T-helper 1 cell treated with Interleukin-12 subunit alpha and Interleukin-12 subunit beta and Interleukin-4 antibody, amounts not matched to agents 30 ng/mL and 1 ng/mL, for 36 hours (primary cell): ENCODE results near the gene SMOC2. TPM values are rescaled to one million over a fixed set of nuclear protein-coding genes. Genes with fewer than 3 reads are reported as not detected.

Experiments
- intact Hi-C: fragments of 100-400 bp; cut with micrococcal nuclease; formaldehyde crosslinking; loops from one replicate; pipeline ENCODE4 v1.15.1; 2024
- total RNA-seq: library from RNA; stranded (reverse); gene quantifications from 2 replicates; pipeline ENCODE4 v1.2.3, GENCODE V29; 2022

Gene SMOC2
- total RNA-seq, result not detected in 2 replicates

DNA sequence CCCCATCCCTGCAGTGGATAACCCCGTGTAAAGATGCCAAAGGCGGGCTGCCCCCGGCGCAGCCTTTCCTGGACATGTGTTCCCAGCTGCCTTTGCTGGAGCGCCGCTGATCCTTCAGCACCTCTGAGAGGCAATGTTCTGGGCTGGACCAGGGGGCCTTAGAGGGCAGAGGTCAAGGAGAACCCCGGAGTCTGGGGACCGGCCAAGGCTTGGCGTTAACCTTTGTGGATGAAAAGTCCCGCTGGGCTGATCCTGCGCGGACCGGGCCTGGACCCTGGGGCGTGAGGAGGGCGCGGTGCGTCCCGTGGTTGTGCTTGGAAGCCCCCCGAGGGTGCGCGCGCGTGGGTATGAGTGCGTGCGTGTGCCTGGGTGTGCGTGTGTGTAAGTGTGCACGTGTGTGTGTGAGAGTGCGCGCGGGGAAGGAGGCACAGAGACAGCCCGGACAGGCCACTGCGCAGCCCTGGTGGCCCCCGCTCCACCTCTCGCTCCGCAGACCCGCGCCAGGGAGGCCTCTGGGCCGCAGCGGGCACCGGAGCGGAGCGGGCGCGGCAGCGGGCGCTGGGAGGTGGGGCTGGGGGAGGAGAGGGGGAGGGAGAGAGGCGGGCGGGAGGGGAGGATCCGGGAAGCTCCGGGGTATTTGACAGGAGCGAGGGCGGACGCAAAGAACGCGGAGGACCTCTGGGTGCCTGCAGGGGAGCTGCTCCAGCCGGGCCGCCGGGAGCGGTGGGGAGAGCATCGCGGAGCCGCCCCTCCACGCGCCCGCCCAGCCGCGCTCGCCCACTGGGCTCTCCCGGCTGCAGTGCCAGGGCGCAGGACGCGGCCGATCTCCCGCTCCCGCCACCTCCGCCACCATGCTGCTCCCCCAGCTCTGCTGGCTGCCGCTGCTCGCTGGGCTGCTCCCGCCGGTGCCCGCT lies at the start of gene SMOC2:
TSS of gene SMOC2 (plus strand) at position 665 of the 914 bp plus-strand sequence. CDS start at position 852, 187 bp downstream.
- intact Hi-C loops, result no loop called here

DNA sequence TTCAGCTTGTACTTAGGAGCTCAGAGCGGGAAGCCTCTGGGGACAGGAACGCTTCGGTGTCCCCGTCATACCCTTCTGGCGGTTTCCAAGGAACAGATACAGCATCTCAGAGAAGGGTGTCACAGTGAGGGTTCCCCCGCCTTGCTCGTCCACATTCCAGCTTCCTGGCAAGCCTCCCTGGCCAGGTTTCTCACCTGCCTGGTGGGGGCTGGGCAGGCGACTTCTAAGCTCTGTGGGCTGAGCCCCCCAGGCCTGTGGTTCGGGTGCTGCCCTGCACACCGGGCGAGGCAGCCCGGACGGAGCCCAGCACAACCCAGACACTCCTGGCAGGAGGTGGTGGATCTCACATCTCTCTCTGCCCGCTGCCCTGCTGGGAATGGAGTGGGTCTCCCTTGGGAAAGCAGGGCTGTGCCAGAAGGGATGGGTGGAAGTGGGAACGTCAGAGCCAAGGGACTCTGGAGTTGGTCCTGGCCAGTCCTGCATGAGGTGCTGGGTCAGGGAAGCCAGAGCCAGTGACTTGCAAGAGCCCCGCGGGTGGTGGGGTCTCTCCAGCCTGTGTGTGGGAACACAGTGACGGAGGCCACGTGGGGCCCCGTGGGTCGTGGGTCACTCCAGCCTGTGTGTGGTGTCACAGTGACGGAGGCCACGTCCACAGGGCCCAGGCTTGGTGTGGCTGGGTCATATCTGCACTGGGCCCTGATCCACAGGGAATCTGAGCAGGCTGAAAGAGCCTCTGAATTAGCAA lies 47.7 kb upstream of the SMOC2 start:
- intact Hi-C loops, result no loop called here

- intact Hi-C loops, result no loop called here
These were observed 46.4 kb upstream of the SMOC2 start for GRCh38 chr6:168394606-168395005.

DNA sequence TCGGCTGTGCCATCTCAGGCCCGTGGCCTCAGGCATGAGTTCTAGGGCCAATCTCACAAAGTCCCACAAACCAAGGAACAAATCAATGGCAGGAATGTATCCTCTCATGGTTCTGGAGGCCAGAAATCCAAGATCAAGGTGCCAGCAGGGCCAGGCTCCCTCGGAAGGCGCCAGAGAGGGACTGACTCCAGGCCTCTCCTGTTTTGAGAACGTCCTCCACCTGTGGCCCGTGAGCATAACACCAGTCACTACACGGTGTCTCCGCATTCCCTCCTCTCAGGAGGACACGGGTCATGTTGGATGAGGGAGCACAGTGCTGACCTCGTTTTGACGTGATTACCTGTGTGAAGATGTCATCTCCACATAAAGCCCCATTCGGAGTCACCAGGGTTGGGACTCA lies 45.0 kb upstream of the SMOC2 start:
- intact Hi-C loops, result no loop called here

- intact Hi-C loops, result no loop called here
These were observed 44.4 kb upstream of the SMOC2 start for GRCh38 chr6:168396561-168396960.

DNA sequence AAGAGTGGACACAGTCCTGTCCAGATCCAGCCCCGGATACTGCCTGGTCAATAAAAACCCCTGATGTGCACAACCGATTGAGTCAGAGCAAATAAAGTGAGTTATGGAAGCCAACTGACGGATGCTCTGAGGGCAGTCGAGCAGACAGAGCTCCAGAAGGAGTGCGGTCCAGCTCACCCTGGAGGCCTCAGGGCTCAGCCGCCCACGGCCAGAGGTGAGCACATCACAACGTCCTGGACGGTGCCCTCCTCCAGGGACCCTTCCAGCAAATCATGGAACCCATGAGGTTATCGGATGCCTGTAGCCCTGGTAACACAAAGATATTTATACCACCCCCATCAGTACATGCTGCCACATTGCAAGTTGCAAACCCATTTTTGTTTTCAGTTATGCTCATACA lies 44.0 kb upstream of the SMOC2 start:
- intact Hi-C loops, result no loop called here

GRCh38 chr6:168400037-168400436 lies 40.9 kb upstream of the SMOC2 start:
- intact Hi-C loops, result no loop called here

DNA sequence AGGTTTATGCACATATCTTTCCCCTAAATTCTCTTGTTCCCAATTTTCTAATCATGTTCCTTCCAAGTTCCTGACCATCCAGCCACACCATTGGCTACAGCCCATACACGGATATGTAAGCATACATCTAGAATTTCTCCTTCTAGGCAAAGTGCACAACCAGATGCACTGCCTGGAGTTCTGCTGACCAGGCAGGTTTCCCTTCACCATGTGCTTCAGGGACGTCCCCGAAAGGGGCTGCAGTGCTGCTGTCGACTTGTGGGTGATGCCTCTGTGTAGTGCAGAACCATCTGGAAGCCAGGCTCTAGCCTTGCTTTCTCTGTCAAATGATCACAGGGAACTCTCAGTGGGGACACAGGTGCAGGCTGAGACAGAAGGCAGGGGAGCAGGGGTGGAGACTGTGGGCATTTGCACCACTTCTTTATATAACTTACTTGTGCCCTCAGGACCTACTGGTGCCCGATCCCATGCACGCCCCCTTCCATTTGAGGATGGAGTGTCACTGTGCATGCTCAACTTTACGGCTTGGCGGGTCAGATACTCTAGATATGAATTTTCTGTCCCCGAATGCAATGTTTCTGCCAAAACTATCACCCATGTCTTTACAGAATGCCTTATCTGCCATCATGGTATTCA lies 37.5 kb upstream of the SMOC2 start:
- intact Hi-C loops, result no loop called here

GRCh38 chr6:168404560-168404959 lies 36.4 kb upstream of the SMOC2 start:
- intact Hi-C loops, result no loop called here

DNA sequence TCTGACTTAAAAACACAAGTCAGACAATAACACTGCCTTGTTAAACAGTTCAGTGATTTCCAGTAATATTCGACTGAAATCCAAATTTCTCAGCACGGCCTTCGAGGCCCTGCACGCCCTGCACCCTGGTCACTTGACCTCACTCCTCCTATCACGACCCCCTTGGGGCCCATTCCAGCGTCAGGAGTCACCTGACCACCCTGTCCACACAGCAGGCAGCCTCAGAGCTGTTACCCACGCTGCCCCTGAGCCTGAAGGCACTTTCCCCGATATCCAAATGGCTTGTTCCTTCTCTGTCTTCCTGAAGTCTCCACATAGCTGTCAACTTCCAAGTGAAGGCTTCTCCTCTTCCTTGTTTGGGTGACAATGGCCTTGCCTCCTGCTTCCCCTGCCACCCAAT lies 33.1 kb upstream of the SMOC2 start:
- intact Hi-C loops, result no loop called here

DNA sequence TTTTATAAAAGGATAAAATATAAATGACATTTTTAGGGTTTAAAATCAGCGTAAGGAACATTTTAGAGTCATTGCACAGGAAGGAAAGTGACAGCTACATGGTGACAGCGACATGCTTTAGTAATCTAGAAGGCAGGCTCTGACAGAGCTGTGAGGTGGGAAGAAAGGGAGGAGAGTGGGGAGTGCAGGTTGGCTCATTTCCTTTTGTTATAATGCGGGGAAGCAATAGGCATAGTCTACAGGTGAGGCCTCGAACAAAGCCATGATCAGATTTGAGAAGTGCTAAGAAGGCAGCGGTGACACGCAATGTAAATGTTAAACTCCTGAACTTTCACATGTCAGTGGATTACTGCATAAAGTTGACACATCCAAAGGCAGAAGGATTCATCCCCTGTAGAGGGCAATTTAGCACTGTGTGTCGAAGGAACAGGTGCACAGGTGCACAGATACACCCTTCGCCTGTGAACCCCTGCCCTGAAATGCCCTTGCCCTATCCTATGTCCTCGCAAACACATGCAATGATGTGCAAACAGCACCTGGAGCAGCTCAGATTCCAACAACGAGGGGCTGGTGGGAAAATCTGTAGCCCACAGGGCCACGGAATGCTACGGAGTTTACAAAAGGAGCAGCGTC lies 32.4 kb upstream of the SMOC2 start:
- intact Hi-C loops, result no loop called here

DNA sequence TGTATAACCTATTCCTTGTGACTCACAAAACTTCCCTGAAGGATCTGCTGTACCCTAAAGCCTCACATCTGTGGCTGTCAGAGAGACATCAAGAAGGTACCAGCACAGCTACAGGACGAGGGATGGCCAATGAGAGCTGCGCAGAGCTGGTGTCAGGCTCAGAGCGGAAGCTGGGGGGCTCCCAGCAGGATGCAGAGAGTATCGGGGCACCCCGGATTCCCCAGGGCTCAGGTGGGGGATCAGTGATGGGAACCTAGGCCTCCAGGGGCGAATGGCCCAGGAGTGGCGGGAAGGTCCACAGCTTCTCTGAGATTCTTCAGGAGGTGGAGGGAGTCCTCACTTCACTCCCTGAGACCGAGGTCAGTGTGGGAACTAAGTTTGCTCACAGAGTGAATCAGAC lies 30.9 kb upstream of the SMOC2 start:
- intact Hi-C loops, result no loop called here

DNA sequence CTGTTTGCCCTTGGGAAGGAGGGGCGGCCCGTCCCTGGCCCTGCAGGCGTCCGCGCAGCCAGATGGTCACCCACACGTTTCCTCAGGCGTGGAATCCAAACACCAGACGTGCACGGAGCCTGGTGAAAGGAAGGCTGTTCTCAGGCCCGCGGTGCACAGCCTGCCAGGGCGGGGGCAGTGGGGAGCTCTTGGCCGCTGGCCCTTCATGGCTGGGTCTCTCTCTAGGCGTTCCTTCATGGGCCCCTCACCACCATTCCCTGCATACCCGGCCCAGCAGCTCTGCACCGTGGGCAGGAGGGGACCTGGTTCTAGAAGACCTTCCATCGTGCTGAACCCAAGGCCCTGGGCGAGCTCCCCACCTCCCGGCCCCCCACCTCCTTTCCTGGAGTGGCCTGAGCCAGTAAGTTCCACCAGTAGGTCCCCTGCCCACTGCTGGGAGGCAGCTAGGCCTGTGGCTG lies 30.4 kb upstream of the SMOC2 start:
- intact Hi-C loops, result no loop called here

- intact Hi-C loops, result no loop called here
These were observed 29.9 kb upstream of the SMOC2 start for GRCh38 chr6:168411130-168411529.

DNA sequence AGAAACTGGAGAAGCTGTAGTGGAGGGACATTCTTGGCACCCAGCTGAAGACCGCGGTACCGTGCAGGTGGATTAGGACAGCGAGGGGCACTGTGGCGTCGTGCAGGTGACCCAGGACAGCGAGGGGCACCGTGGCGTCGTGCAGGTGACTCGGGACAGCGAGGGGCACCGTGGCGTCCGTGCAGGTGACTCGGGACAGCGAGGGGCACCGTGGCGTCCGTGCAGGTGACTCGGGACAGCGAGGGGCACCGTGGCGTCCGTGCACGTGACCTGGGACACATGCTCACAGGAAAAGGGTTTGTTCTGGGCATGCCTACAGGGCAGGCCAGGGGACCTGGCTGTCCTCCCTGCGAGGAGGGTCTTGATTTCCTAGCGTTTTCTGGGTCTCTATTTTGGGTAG lies 29.2 kb upstream of the SMOC2 start:
- intact Hi-C loops, result no loop called here

DNA sequence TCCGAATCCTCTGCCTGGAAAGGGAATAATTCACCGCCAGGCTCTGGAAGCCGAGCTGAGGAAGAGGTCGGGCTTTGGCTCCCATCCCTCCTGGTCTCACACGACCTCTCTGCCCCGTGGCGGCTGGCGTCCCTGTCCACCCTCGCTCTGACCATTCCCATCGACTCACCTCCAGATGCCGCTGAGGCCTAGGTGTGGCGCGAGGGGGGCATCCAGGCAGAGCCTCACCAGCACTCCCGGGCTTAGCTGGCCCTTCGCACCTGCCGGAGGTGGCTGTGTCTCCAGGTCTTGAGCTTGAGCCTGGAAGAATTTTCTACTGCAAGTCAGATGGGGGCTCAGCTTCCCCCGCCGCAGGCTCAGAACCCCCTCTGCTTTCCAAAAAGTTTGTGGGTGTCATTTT lies 28.5 kb upstream of the SMOC2 start:
- intact Hi-C loops, result no loop called here

GRCh38 chr6:168413018-168413720 lies 27.8 kb upstream of the SMOC2 start:
- intact Hi-C loops, result no loop called here

- intact Hi-C loops, result no loop called here
These were observed 27.1 kb upstream of the SMOC2 start for GRCh38 chr6:168413856-168414255.

GRCh38 chr6:168414336-168415097 lies 26.5 kb upstream of the SMOC2 start:
- intact Hi-C loops, result no loop called here
